Chondrocyte (in vitro differentiated cells): ENCODE measurements around the gene IP6K1. TPM values are rescaled to one million over a fixed set of nuclear protein-coding genes. Genes with fewer than 3 reads are reported as not detected.
"Not testable (repeated sequence)": the region's sequence is repeated elsewhere in the genome, so short reads cannot be mapped to it uniquely, and the experiment has no call there.

Experiments
- DNase-seq: peaks from one replicate; pipeline ENCODE4 v3.0.0; 2021; ENCODE audit warnings: mixed read lengths, low spot score
- H3K27ac Mint-ChIP-seq: one replicate; pipeline ENCODE4 v1.8.0; 2021; ENCODE audit warnings: mild to moderate bottlenecking, moderate library complexity, mixed read lengths; ENCODE audit not compliant: unreplicated experiment
- H3K27me3 Mint-ChIP-seq: 2 replicates; pipeline ENCODE4 v1.8.0; 2021; ENCODE audit warnings: low read depth, mixed read lengths
- H3K36me3 Mint-ChIP-seq: 2 replicates; pipeline ENCODE4 v1.8.0; 2021; ENCODE audit warnings: low read depth, mixed read lengths
- H3K4me1 Mint-ChIP-seq: 2 replicates; pipeline ENCODE4 v1.8.0; 2021; ENCODE audit warnings: low read depth, mild to moderate bottlenecking, mixed read lengths
- H3K4me3 Mint-ChIP-seq: one replicate; pipeline ENCODE4 v1.8.0; 2021; ENCODE audit warnings: mild to moderate bottlenecking, moderate library complexity, mixed read lengths; ENCODE audit not compliant: unreplicated experiment
- H3K9me3 Mint-ChIP-seq: 2 replicates; pipeline ENCODE4 v1.8.0; 2021; ENCODE audit warnings: low read depth, mixed read lengths
- total RNA-seq: library from RNA; stranded (reverse); gene quantifications from 3 replicates; pipeline ENCODE4 v1.2.1, GENCODE V29; 2021
- TF ChIP-seq, protein P1 (sequence below): fragments of 200-600 bp; sonication (generic); IDR thresholded peaks from 2 replicates; pipeline ENCODE4 v1.5.0; 2021; ENCODE audit warnings: antibody characterized with exemption, mild to moderate bottlenecking, moderate library complexity

The IP6K1 gene
- total RNA-seq, 1 donor from 2014 or later, result 40.1 TPM

DNA sequence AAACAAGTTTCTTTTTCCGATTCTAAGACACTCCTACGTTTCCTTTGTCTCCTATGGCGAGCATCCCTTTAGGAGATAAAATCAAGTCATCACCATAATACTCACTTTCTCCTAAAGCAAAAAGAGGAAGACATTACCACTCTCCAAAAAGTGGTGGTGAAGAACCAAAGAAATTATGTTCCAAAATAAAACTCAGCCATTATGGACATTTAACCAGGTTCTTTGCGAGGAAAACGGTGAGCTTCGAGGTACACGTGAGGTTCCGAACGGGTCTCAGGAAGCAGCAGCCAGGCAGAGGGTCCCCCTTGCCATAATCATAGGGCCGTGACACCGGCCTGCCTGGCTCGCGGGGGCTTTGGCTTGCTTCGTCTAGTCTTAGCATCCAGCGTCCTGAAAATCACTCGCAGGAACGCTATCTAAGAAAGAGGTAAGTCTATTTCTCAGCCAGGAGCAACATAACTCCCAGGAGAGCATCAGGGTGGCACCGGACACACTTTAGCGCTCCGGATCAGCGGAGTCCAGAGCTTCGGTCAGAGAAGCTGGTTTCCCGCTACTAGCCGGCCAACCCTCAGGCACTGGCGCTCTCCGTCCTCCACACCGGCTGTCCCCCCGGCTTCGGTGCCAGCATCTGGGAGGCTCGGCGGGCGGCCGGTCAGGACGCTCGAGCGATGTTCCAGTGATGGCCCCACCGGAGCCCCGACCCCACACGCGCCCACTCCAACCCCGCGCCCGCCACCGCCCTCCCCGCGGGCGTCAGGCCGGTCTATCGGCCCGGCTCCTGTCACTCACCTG, 581 bp downstream of the IP6K1 start:
- TF ChIP-seq, protein P1, sequence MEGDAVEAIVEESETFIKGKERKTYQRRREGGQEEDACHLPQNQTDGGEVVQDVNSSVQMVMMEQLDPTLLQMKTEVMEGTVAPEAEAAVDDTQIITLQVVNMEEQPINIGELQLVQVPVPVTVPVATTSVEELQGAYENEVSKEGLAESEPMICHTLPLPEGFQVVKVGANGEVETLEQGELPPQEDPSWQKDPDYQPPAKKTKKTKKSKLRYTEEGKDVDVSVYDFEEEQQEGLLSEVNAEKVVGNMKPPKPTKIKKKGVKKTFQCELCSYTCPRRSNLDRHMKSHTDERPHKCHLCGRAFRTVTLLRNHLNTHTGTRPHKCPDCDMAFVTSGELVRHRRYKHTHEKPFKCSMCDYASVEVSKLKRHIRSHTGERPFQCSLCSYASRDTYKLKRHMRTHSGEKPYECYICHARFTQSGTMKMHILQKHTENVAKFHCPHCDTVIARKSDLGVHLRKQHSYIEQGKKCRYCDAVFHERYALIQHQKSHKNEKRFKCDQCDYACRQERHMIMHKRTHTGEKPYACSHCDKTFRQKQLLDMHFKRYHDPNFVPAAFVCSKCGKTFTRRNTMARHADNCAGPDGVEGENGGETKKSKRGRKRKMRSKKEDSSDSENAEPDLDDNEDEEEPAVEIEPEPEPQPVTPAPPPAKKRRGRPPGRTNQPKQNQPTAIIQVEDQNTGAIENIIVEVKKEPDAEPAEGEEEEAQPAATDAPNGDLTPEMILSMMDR, result no peak
- Mint-ChIP-seq H3K36me3 (peaks cover 3% of the 10 kb centered on the region), H3K27me3 (no peaks in the 10 kb centered on the region), H3K4me1 (peaks cover 32% of the 10 kb centered on the region), H3K4me3 (peak overlapping the region; percentile 81), H3K9me3 (no peaks in the 10 kb centered on the region), H3K27ac (peak overlapping the region; percentile 80)
- DNase-seq, result peak; percentile 86

DNA sequence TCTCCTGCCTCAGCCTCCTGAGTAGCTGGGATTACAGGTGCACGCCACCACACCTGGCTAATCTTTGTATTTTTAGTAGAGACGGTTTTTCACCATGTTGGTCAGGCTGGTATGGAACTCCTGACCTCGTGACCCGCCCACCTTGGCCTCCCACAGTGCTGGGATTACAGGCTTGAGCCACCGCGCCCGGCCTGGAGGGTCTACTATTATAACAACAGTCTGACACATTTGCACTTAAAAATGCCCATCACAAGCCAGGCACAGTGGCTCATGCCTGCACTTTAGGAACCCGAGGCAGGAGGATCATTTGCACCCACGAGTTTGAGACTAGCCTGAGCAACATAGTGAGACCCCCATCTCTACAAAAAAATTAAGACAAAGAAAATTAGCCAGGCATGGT, 4.1 kb downstream of the IP6K1 start:
- DNase-seq, result peak; percentile 51
- H3K4me1 Mint-ChIP-seq, result peaks cover 46% of the 10 kb centered on the region
- H3K4me3 Mint-ChIP-seq, H3K36me3 Mint-ChIP-seq, H3K27me3 Mint-ChIP-seq, H3K27ac Mint-ChIP-seq, H3K9me3 Mint-ChIP-seq: not testable (repeated sequence)

DNA sequence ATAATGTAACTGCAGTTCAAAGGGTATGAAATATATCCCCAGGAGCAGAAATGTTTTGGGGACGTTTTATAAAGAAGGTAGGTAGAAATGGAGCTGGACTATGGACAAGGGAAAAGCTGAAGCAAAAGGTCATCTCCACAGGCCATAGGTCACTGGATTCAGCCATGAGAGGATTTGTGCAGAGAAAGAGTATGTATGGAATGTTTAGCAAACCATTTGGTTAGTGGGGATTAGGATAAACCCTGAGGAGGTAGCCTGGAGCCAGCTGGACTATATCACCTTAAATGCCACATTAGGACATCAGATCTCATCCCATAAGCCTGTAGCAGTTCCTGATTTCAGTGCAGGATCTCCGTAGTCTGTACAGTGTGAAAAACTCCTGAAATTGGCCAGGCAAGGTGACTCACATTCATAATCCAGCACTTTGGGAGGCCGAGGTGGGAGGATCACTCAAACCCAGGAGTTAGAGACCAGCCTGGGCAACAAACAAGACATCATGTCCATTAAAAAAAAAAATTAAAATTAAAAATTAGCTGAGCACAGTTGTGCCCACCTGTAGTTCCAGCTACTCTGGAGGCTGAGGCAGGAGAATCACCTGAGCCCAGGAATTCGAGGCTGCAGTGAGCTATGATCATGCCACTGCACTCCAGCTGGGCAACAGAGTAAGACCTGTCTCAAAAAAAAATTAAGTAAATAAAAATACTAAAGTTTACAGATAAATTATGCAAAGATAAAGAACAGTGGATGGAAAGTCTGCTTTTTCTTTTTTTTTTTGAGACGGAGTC, 4.7 kb downstream of the IP6K1 start:
- Mint-ChIP-seq H3K4me1 (peaks cover 39% of the 10 kb centered on the region), H3K36me3 (peaks cover 5% of the 10 kb centered on the region), H3K9me3 (no peaks in the 10 kb centered on the region), H3K27ac (no peak overlapping the region), H3K4me3 (no peak overlapping the region), H3K27me3 (no peaks in the 10 kb centered on the region)
- TF ChIP-seq, protein P1, result no peak
- no peak for DNase-seq

DNA sequence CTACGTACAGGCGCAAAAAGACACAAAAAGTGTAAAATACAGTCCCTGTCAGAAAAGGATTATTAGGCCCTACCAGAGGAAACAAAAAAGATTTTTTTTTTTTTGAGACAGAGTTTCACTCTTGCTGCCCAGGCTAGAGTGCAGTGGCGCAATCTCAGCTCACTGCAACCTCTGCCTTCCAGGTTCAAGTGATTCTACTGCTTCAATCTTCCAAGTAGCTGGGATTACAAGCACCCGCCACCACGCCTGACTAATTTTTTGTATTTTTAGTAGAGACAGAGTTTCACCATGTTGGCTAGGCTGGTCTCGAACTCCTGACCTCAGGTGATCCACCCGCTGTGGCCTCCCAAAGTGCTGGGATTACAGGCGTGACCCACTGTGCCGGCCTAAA, 5.4 kb downstream of the IP6K1 start:
- not testable (repeated sequence) for H3K36me3 Mint-ChIP-seq, H3K9me3 Mint-ChIP-seq, H3K27me3 Mint-ChIP-seq, H3K4me3 Mint-ChIP-seq
- peak; percentile 5 for DNase-seq
- H3K27ac Mint-ChIP-seq, result peak overlapping the region; percentile 32
- H3K4me1 Mint-ChIP-seq, result peaks cover 38% of the 10 kb centered on the region

DNA sequence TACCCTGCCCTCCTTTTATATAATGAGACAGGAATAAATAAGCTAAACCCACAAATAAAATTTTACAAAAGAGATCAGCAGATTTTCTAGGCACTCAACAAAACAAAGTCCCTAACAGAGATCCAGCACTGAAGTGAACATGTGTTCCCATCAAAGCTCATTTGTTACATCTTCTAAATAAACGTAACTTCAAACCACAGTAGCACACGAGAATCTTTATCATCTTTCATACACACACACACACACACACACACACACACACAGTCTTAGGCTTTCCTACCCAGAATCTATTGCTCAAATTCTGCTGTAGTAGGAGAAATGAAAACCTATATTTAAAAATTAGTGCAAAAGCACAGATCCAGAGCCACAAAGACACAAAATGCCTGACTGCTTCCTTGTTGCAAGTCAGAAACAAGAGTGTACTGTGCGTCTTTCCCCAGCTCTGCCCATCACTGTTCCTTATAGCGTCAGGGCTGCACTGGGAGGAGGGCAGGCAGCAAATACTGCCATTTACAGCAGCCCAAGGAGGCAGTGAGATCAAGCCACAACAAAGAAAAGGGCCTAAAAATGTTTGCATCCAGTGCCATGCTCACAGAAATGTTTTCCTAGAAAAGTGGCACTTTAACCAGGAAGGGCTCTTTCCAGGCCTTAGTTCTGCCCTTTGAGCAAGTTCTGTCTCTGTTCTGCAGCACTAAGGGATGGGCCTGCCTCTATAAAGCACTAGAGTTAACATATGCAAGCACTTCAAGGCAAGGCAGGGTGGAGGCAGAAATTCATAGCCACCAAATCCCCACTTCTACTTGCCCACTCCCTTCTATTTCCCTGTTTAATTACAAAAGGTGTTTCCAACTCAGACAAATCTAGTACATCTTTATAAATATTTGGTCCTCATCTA, 6.0 kb downstream of the IP6K1 start:
- Mint-ChIP-seq H3K27ac (peak overlapping the region; percentile 50), H3K9me3 (no peaks in the 10 kb centered on the region), H3K4me1 (peaks cover 32% of the 10 kb centered on the region), H3K27me3 (no peaks in the 10 kb centered on the region), H3K4me3 (no peak overlapping the region), H3K36me3 (peaks cover 3% of the 10 kb centered on the region)
- TF ChIP-seq, protein P1, result no peak
- DNase-seq, result no peak
